Mesenchymal stem cell (in vitro differentiated cells and primary cell): ENCODE measurements around the gene SYT7.

Source experiments
- DNase-seq: peaks from one replicate; pipeline ENCODE4 v3.0.0-alpha.2; 2013
- H2AFZ ChIP-seq: one replicate; pipeline ENCODE4 v1.6.1; 2013; ENCODE audit warnings: low read depth, mild to moderate bottlenecking, control low read depth, inconsistent platforms, low read length, moderate library complexity
- H2AK5ac ChIP-seq: 2 replicates; pipeline ENCODE4 v1.6.1; 2013; ENCODE audit warnings: low read length, moderate library complexity, mild to moderate bottlenecking, inconsistent platforms; ENCODE audit not compliant: severe bottlenecking
- H2BK120ac ChIP-seq: one replicate; pipeline ENCODE4 v1.6.1; 2013; ENCODE audit warnings: low read depth, mild to moderate bottlenecking, inconsistent platforms, low read length, moderate library complexity
- H2BK12ac ChIP-seq, 2 experiments: one replicate each; pipeline ENCODE4 v1.6.1; 2013; ENCODE audit warnings: inconsistent platforms in 2 of 2, low read length in 2 of 2, mild to moderate bottlenecking in 2 of 2, moderate library complexity in 2 of 2, control low read depth in 1 of 2
- H2BK15ac ChIP-seq: one replicate; pipeline ENCODE4 v1.6.1; 2013; ENCODE audit warnings: mild to moderate bottlenecking, low read depth, inconsistent platforms; ENCODE audit not compliant: poor library complexity, severe bottlenecking
- H2BK5ac ChIP-seq: 2 replicates; pipeline ENCODE4 v1.6.1; 2013; ENCODE audit warnings: low read depth, mild to moderate bottlenecking, low read length, control low read depth, inconsistent platforms; ENCODE audit not compliant: poor library complexity, severe bottlenecking
- H3K14ac ChIP-seq, 2 experiments: one replicate each; pipeline ENCODE4 v1.6.1; 2013; ENCODE audit warnings: inconsistent platforms in 2 of 2, low read length in 2 of 2, control low read depth in 1 of 2, mild to moderate bottlenecking in 1 of 2, moderate library complexity in 1 of 2
- H3K18ac ChIP-seq, 2 experiments: one replicate each; pipeline ENCODE4 v1.6.1; 2013; ENCODE audit warnings: inconsistent platforms in 2 of 2, low read length in 2 of 2, control low read depth in 1 of 2, low read depth in 1 of 2, mild to moderate bottlenecking in 1 of 2
- H3K23ac ChIP-seq, 2 experiments: one replicate each; pipeline ENCODE4 v1.6.1; 2013; ENCODE audit warnings: inconsistent platforms in 2 of 2, low read length in 2 of 2, mild to moderate bottlenecking in 2 of 2, moderate library complexity in 2 of 2, control low read depth in 1 of 2
- H3K27ac ChIP-seq: 2 replicates; pipeline ENCODE4 v1.5.1; 2013; ENCODE audit warnings: mild to moderate bottlenecking, moderate library complexity, low read length, control low read depth, inconsistent platforms; ENCODE audit not compliant: poor library complexity, severe bottlenecking
- H3K27me3 ChIP-seq, 2 experiments: 2 replicates each; pipeline versions ENCODE4 v1.6.1 to v1.7.0; 2013; ENCODE audit warnings: low read length in 2 of 2, mild to moderate bottlenecking in 2 of 2, moderate library complexity in 2 of 2, control low read depth in 1 of 2, inconsistent platforms in 1 of 2; ENCODE audit not compliant: control insufficient read depth in 1 of 2, insufficient read depth in 1 of 2
- H3K36me3 ChIP-seq, 2 experiments: 2 replicates each; pipeline versions ENCODE4 v1.6.1 to v1.7.0; 2013; ENCODE audit warnings: low read length in 2 of 2, control low read depth in 1 of 2, inconsistent platforms in 1 of 2, low read depth in 1 of 2, mild to moderate bottlenecking in 1 of 2; ENCODE audit not compliant: insufficient read depth in 2 of 2, control insufficient read depth in 1 of 2
- H3K4ac ChIP-seq, 2 experiments: one replicate each; pipeline ENCODE4 v1.6.1; 2013; ENCODE audit warnings: inconsistent platforms in 2 of 2, low read length in 2 of 2, mild to moderate bottlenecking in 2 of 2, moderate library complexity in 2 of 2, control low read depth in 1 of 2, low read depth in 1 of 2
- H3K4me1 ChIP-seq: 2 replicates; pipeline ENCODE4 v1.6.1; 2013; ENCODE audit warnings: low read depth, low read length, control low read depth; ENCODE audit not compliant: control insufficient read depth, insufficient read depth
- H3K4me2 ChIP-seq: 2 replicates; pipeline ENCODE4 v1.6.1; 2013; ENCODE audit warnings: low read length, mild to moderate bottlenecking, inconsistent platforms; ENCODE audit not compliant: poor library complexity, severe bottlenecking
- H3K4me3 ChIP-seq, 2 experiments: 2 replicates each; pipeline versions ENCODE4 v1.5.1 to v1.7.0; 2013; ENCODE audit warnings: low read length in 2 of 2, mild to moderate bottlenecking in 2 of 2, control low read depth in 1 of 2, low read depth in 1 of 2; ENCODE audit not compliant: insufficient read depth in 1 of 2
- H3K79me1 ChIP-seq: replicated peaks from 2 replicates; pipeline ENCODE4 v1.6.1; 2013; ENCODE audit warnings: mild to moderate bottlenecking, control low read depth, low read length, inconsistent platforms; ENCODE audit not compliant: poor library complexity, severe bottlenecking
- H3K9ac ChIP-seq: 2 replicates; pipeline ENCODE4 v1.7.0; 2013; ENCODE audit warnings: mild to moderate bottlenecking, low read length, moderate library complexity
- H3K9me3 ChIP-seq: 2 replicates; pipeline ENCODE4 v1.7.0; 2013; ENCODE audit warnings: mild to moderate bottlenecking, low read length; ENCODE audit not compliant: control insufficient read depth
- H4K8ac ChIP-seq: one replicate; pipeline ENCODE4 v1.6.1; 2013; ENCODE audit warnings: inconsistent platforms, mild to moderate bottlenecking, low read length, moderate library complexity
- H4K91ac ChIP-seq: one replicate; pipeline ENCODE4 v1.6.1; 2013; ENCODE audit warnings: mild to moderate bottlenecking, low read length, inconsistent platforms
- WGBS: methylation state at CpG from one replicate; pipeline ENCODE4 v1.1.7; 2013; ENCODE audit warnings: mixed read lengths; 5-methylcytosine and 5-hydroxymethylcytosine counted together

Gene SYT7

GRCh38 chr11:61553373-61554171, 27.3 kb downstream of the SYT7 start:
- H3K4ac ChIP-seq = no peak overlapping the region
- H3K9ac ChIP-seq = no peak overlapping the region
- no peak overlapping the region for H2BK15ac ChIP-seq
- WGBS = 69% methylated on average over 13 of the region's 15 CpGs
- H2BK5ac ChIP-seq = no peak overlapping the region
- no peak overlapping the region for H3K4me2 ChIP-seq
- H4K8ac ChIP-seq = no peak overlapping the region
- peaks cover 5% of the 10 kb centered on the region for H3K4me1 ChIP-seq
- H2BK12ac ChIP-seq = no peak overlapping the region
- no peak overlapping the region for H2AFZ ChIP-seq
- H3K23ac ChIP-seq = no peak overlapping the region
- no peak overlapping the region for H2BK120ac ChIP-seq
- no peak overlapping the region for H2AK5ac ChIP-seq
- H3K9me3 ChIP-seq = no peaks in the 10 kb centered on the region
- no peak overlapping the region for H4K91ac ChIP-seq
- no peak for DNase-seq
- no peak overlapping the region for H3K4me3 ChIP-seq
- H3K36me3 ChIP-seq = no peaks in the 10 kb centered on the region
- no peak overlapping the region for H3K27ac ChIP-seq
- H3K27me3 ChIP-seq = peaks cover 62 to 94% of the 10 kb centered on the region in 2 experiments
- H3K18ac ChIP-seq = no peak overlapping the region
- H3K79me1 ChIP-seq = no peaks in the 10 kb centered on the region
- H3K14ac ChIP-seq = no peak overlapping the region

DNA sequence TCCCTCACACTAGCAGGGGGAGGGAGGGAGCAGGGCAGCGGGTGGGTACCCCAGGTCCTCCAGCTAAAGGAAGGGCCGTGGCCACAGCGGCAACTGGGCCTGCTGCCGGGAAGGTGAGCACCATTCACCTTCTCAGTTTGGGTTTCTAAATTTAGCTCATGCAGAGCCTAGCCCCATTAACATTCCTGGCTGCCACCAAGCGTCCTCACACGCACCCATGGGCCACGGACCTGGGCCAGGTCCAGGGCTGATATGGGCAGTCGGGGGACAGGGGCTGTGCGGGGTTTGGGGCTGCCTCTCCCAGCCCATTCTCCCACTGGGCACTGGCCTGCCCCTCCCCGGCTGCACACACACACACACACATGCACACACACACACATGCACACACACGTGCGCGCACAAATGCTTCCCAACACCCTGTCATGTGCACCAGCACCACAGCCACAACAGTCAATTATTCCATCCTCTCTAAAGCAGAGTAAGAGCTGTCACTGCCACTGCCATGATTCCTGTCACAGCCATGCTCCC, 28.7 kb downstream of the SYT7 start:
- Histone ChIP-seq H3K18ac (no peak overlapping the region), H3K9me3 (no peaks in the 10 kb centered on the region), H3K27me3 (peaks cover 64 to 92% of the 10 kb centered on the region in 2 experiments), H4K91ac (no peak overlapping the region), H3K4ac (no peak overlapping the region), H2BK12ac (no peak overlapping the region), H3K79me1 (no peaks in the 10 kb centered on the region), H2BK5ac (no peak overlapping the region), H3K36me3 (no peaks in the 10 kb centered on the region), H2AK5ac (no peak overlapping the region), H3K4me2 (no peak overlapping the region), H3K4me1 (peaks cover 5% of the 10 kb centered on the region), H3K23ac (no peak overlapping the region), H2BK15ac (no peak overlapping the region), H4K8ac (no peak overlapping the region), H3K9ac (no peak overlapping the region), H2BK120ac (no peak overlapping the region), H3K4me3 (no peak overlapping the region), H2AFZ (no peak overlapping the region), H3K27ac (no peak overlapping the region), H3K14ac (no peak overlapping the region)
- DNase-seq = no peak
- 80% methylated on average over 12 of the region's 13 CpGs for WGBS

DNA sequence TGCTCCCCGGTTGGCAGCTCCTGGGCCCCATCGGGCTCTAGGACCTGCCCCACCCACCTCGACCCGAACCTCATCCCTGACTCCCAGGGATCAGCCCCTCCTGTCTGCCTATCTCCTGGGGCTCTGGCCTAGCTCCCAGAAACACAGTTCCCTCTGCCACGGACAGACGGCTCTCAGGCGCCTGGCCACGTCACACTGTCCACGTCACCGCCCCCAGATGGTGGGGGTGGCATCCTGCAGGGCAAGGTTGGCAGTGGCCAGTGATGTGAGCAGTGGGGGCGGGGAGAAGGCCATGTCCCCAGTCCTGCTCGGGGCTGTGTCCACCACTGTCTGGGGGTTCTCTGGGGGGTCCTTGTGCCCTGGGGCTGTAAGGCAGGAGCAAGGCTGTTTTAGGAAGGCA, 29.2 kb downstream of the SYT7 start:
- Histone ChIP-seq H2AFZ (no peak overlapping the region), H3K79me1 (no peaks in the 10 kb centered on the region), H4K8ac (no peak overlapping the region), H4K91ac (no peak overlapping the region), H3K27ac (no peak overlapping the region), H2BK15ac (no peak overlapping the region), H3K23ac (no peak overlapping the region), H3K4ac (no peak overlapping the region), H3K4me3 (no peak overlapping the region), H3K4me1 (peaks cover 5% of the 10 kb centered on the region), H3K4me2 (no peak overlapping the region), H3K14ac (no peak overlapping the region), H2BK5ac (no peak overlapping the region), H3K18ac (no peak overlapping the region), H3K9me3 (no peaks in the 10 kb centered on the region), H3K36me3 (no peaks in the 10 kb centered on the region), H3K9ac (peak overlapping the region; percentile 38), H2BK12ac (no peak overlapping the region), H2AK5ac (no peak overlapping the region), H3K27me3 (peaks cover 58 to 86% of the 10 kb centered on the region in 2 experiments), H2BK120ac (no peak overlapping the region)
- WGBS = 86% methylated on average over 12 of the region's 12 CpGs
- DNase-seq = no peak

- Histone ChIP-seq H3K4me1 (peaks cover 5% of the 10 kb centered on the region), H3K14ac (no peak overlapping the region), H2BK5ac (no peak overlapping the region), H3K36me3 (no peaks in the 10 kb centered on the region), H3K18ac (no peak overlapping the region), H2BK12ac (no peak overlapping the region), H3K4me3 (no peak overlapping the region), H2AK5ac (no peak overlapping the region), H3K9ac (no peak overlapping the region), H3K4me2 (no peak overlapping the region), H3K9me3 (no peaks in the 10 kb centered on the region), H3K79me1 (no peaks in the 10 kb centered on the region), H3K23ac (no peak overlapping the region), H4K8ac (no peak overlapping the region), H3K27me3 (peaks cover 49 to 77% of the 10 kb centered on the region in 2 experiments), H2AFZ (no peak overlapping the region), H2BK120ac (no peak overlapping the region), H3K27ac (no peak overlapping the region), H4K91ac (no peak overlapping the region), H2BK15ac (no peak overlapping the region), H3K4ac (no peak overlapping the region)
- 86% methylated on average over 16 of the region's 18 CpGs for WGBS
- no peak for DNase-seq
These were observed 30.1 kb downstream of the SYT7 start for GRCh38 chr11:61550665-61551227.
